ENCODE data around the gene EYA2. TPM values are rescaled to one million over a fixed set of nuclear protein-coding genes. Genes with fewer than 3 reads are reported as not detected.

Gene EYA2
- total RNA-seq, 2 experiments from 2014 or later: not detected

DNA sequence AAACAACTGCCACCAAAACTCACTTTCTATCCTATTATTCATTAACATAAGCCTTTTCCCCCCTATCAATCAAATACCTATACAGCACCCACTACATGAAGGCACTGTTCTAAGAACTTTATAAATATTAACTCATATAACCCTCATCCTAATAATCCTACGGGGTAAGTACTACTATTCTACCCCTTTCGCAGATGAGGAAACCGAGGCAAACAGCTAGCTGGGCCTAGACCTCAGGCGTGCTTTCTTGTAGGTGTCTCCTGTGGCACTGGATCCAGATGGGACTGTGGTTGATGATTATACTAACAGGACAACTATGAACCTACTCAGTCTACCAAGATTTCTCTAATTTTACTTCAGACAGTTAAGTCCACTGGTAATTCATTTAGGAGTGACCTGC, 330.2 kb downstream of the EYA2 start:
- POLR2A ChIA-PET: no interaction called here
- no peak for DNase-seq
- intact Hi-C loops (cut with DNase I, micrococcal nuclease): no loop called here
- Mint-ChIP-seq H3K27ac (no peak overlapping the region), H3K4me3 (no peak overlapping the region), H3K27me3 (no peaks in the 10 kb centered on the region), H3K4me1 (no peaks in the 10 kb centered on the region), H3K36me3 (ENCODE audit: low read depth) (peaks cover 35% of the 10 kb centered on the region), H3K9me3 (ENCODE audit: low read depth) (no peaks in the 10 kb centered on the region)
- CTCF ChIA-PET: interaction anchor here (1.6 kb wide), 1 partner anchor 159 kb away, joined by 5 read pairs; no protein-coding TSS in a partner anchor
- no peak for ATAC-seq

- H3K36me3 Mint-ChIP-seq (ENCODE audit: low read depth): peaks cover 31% of the 10 kb centered on the region
- no peaks in the 10 kb centered on the region for H3K27me3 Mint-ChIP-seq
- H3K9me3 Mint-ChIP-seq (ENCODE audit: low read depth): no peaks in the 10 kb centered on the region
- H3K27ac Mint-ChIP-seq: no peak overlapping the region
- no peaks in the 10 kb centered on the region for H3K4me1 Mint-ChIP-seq
- CTCF ChIA-PET: interaction anchor here (1.6 kb wide), 1 partner anchor 159 kb away, joined by 5 read pairs; no protein-coding TSS in a partner anchor
- DNase-seq (no peak), ATAC-seq (no peak)
- POLR2A ChIA-PET: no interaction called here
- intact Hi-C loops (cut with DNase I, micrococcal nuclease): no loop called here
- no peak overlapping the region for H3K4me3 Mint-ChIP-seq
Measured at GRCh38 chr20:47225458-47225857, 330.8 kb downstream of the EYA2 start.

DNA sequence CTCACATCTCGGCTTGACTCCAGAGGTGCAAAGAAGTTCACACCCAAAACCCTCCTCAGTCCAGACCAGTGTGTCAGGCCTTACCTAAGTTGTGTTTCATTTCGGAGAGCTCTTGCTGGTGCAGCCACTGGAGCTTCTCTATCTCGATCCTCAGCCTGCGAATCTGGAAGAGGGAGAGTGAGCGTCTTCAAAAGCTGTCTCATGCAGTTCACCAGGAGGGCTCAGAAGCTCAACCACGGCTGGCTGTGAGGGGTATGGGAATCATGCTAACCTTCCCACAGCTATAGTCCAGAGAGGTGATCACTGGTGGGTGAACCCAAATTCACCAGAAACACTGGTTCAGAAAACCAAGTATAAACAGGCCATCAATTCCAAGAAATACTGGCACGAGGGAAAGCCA, 332.5 kb downstream of the EYA2 start:
- H3K27ac Mint-ChIP-seq: no peak overlapping the region
- H3K27me3 Mint-ChIP-seq: no peaks in the 10 kb centered on the region
- H3K9me3 Mint-ChIP-seq (ENCODE audit: low read depth): no peaks in the 10 kb centered on the region

GRCh38 chr20:47227576-47227975, 332.9 kb downstream of the EYA2 start:
- intact Hi-C loops (cut with DNase I, micrococcal nuclease): no loop called here
- POLR2A ChIA-PET: no interaction called here

More for the DNA sequence above, 332.5 kb downstream of the EYA2 start:
- Mint-ChIP-seq H3K4me3 (no peak overlapping the region), H3K4me1 (no peaks in the 10 kb centered on the region), H3K36me3 (ENCODE audit: low read depth) (peaks cover 33% of the 10 kb centered on the region)
- DNase-seq (no peak), ATAC-seq (no peak)
- intact Hi-C loops (cut with DNase I, micrococcal nuclease): no loop called here
- POLR2A ChIA-PET: no interaction called here
- CTCF ChIA-PET: interaction anchor here (1.8 kb wide), 1 partner anchor 31 kb away, joined by 6 read pairs; no protein-coding TSS in a partner anchor

DNA sequence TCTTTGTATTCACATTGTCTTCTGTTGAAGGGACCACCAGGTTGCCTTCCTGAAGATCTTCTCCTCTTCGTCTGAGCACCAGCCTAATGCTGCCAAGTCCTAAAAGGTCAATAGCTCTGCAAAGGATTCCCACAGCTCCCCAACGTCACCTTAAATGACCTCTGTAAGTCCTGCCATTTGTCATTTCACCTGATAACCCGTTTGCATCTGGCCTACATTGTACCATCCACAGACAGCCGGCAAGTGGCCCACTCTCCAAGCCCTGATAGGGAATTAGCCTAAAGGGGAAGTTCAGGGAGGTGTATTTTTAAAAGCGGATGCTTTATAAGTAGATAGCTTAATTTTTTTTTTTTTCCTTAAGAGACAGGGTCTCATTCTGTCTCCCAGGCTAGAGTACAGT, 334.0 kb downstream of the EYA2 start:
- H3K36me3 Mint-ChIP-seq (ENCODE audit: low read depth): peaks cover 28% of the 10 kb centered on the region
- POLR2A ChIA-PET: no interaction called here
- no peak for DNase-seq
- H3K4me1 Mint-ChIP-seq: no peaks in the 10 kb centered on the region
- ATAC-seq: no peak
- no peak overlapping the region for H3K4me3 Mint-ChIP-seq
- H3K27ac Mint-ChIP-seq: no peak overlapping the region
- H3K27me3 Mint-ChIP-seq: no peaks in the 10 kb centered on the region
- intact Hi-C loops (cut with DNase I, micrococcal nuclease): no loop called here
- CTCF ChIA-PET: interaction anchor here (0.6 to 1.4 kb wide), 2 partner anchors 16 to 309 kb away, joined by 3 read pairs; no protein-coding TSS in a partner anchor
- H3K9me3 Mint-ChIP-seq (ENCODE audit: low read depth): no peaks in the 10 kb centered on the region

More at GRCh38 chr20:47227576-47227975, 332.9 kb downstream of the EYA2 start:
- Mint-ChIP-seq H3K9me3 (ENCODE audit: low read depth) (no peaks in the 10 kb centered on the region), H3K36me3 (ENCODE audit: low read depth) (peaks cover 30% of the 10 kb centered on the region), H3K4me1 (no peaks in the 10 kb centered on the region), H3K27ac (no peak overlapping the region), H3K27me3 (no peaks in the 10 kb centered on the region), H3K4me3 (no peak overlapping the region)
- ATAC-seq (no peak), DNase-seq (no peak)
- CTCF ChIA-PET: interaction anchor here (1.8 kb wide), 1 partner anchor 31 kb away, joined by 6 read pairs; no protein-coding TSS in a partner anchor

DNA sequence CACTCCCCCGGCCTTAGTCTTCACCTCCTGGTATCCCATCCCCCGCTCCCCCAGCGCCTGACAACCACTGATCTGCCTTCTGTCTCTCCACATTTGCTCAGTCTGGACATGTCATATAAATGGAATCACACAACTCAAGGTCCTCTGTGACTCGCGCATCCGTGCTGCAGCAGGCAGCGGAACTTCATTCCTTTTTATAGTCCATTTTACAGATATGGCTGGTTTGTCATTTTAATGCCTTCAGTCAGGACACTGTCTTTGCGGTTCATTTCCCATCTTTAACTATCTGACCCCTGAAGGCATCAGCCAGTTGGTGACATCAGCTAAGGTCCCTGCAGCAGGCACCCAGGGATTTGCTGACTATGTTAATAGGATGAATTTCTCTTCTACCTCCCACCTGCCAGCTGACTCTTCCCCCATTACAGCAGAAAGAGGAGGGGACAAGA, 336.2 kb downstream of the EYA2 start:
- ChIA-PET POLR2A (no interaction called here), CTCF (interaction anchor here (2.2 kb wide), 1 partner anchor 32 kb away, joined by 5 read pairs; no protein-coding TSS in a partner anchor)
- Mint-ChIP-seq H3K27me3 (no peaks in the 10 kb centered on the region), H3K4me3 (no peak overlapping the region), H3K9me3 (ENCODE audit: low read depth) (no peaks in the 10 kb centered on the region), H3K36me3 (ENCODE audit: low read depth) (peaks cover 24% of the 10 kb centered on the region), H3K4me1 (no peaks in the 10 kb centered on the region), H3K27ac (no peak overlapping the region)
- no peak for ATAC-seq
- intact Hi-C loops (cut with DNase I, micrococcal nuclease): no loop called here
- DNase-seq: no peak

GRCh38 chr20:47231382-47232039, 336.9 kb downstream of the EYA2 start:
- Mint-ChIP-seq H3K4me3 (no peak overlapping the region), H3K9me3 (ENCODE audit: low read depth) (no peaks in the 10 kb centered on the region), H3K36me3 (ENCODE audit: low read depth) (peaks cover 27% of the 10 kb centered on the region), H3K27ac (peak overlapping the region; percentile 1), H3K27me3 (no peaks in the 10 kb centered on the region), H3K4me1 (no peaks in the 10 kb centered on the region)
- ATAC-seq (no peak), DNase-seq (no peak)
- CTCF ChIA-PET: interaction anchor here (1.0 kb wide), 1 partner anchor 10 kb away, joined by 3 read pairs; no protein-coding TSS in a partner anchor
- intact Hi-C loops (cut with DNase I, micrococcal nuclease): no loop called here
- POLR2A ChIA-PET: no interaction called here

- H3K27ac Mint-ChIP-seq: no peak overlapping the region
- H3K9me3 Mint-ChIP-seq (ENCODE audit: low read depth): no peaks in the 10 kb centered on the region
- DNase-seq (no peak), ATAC-seq (no peak)
- peaks cover 26% of the 10 kb centered on the region for H3K36me3 Mint-ChIP-seq (ENCODE audit: low read depth)
- no peak overlapping the region for H3K4me3 Mint-ChIP-seq
- CTCF ChIA-PET: interaction anchor here (0.6 to 1.0 kb wide), 3 partner anchors 11 to 421 kb away, joined by 3 to 6 read pairs (median 3); no protein-coding TSS in a partner anchor
- H3K27me3 Mint-ChIP-seq: no peaks in the 10 kb centered on the region
- no peaks in the 10 kb centered on the region for H3K4me1 Mint-ChIP-seq
- POLR2A ChIA-PET: interaction anchor here (0.6 to 0.7 kb wide), 2 partner anchors 13 to 31 kb away, joined by 3 to 4 read pairs; no protein-coding TSS in a partner anchor
- intact Hi-C loops (cut with DNase I, micrococcal nuclease): no loop called here
Measured at GRCh38 chr20:47232518-47232917, 337.9 kb downstream of the EYA2 start.

GRCh38 chr20:47233333-47234188, 338.9 kb downstream of the EYA2 start:
- Mint-ChIP-seq H3K36me3 (ENCODE audit: low read depth) (peaks cover 36% of the 10 kb centered on the region), H3K27me3 (no peaks in the 10 kb centered on the region), H3K27ac (no peak overlapping the region), H3K4me1 (no peaks in the 10 kb centered on the region), H3K4me3 (no peak overlapping the region), H3K9me3 (ENCODE audit: low read depth) (no peaks in the 10 kb centered on the region)
- ChIA-PET POLR2A (interaction anchor here (0.9 kb wide), 1 partner anchor 41 kb away, joined by 3 read pairs; no protein-coding TSS in a partner anchor), CTCF (no interaction called here)
- intact Hi-C loops (cut with DNase I, micrococcal nuclease): no loop called here
- ATAC-seq (no peak), DNase-seq (no peak)

GRCh38 chr20:47235111-47235510, 340.5 kb downstream of the EYA2 start:
- Mint-ChIP-seq H3K27me3 (no peaks in the 10 kb centered on the region), H3K27ac (no peak overlapping the region), H3K9me3 (ENCODE audit: low read depth) (no peaks in the 10 kb centered on the region), H3K4me1 (no peaks in the 10 kb centered on the region), H3K36me3 (ENCODE audit: low read depth) (peaks cover 36% of the 10 kb centered on the region), H3K4me3 (no peak overlapping the region)
- no peak for DNase-seq
- ChIA-PET CTCF (interaction anchor here (0.7 to 1.6 kb wide), 3 partner anchors 21 to 388 kb away, joined by 3 read pairs; no protein-coding TSS in a partner anchor), POLR2A (no interaction called here)
- intact Hi-C loops (cut with DNase I, micrococcal nuclease): no loop called here
- no peak for ATAC-seq

DNA sequence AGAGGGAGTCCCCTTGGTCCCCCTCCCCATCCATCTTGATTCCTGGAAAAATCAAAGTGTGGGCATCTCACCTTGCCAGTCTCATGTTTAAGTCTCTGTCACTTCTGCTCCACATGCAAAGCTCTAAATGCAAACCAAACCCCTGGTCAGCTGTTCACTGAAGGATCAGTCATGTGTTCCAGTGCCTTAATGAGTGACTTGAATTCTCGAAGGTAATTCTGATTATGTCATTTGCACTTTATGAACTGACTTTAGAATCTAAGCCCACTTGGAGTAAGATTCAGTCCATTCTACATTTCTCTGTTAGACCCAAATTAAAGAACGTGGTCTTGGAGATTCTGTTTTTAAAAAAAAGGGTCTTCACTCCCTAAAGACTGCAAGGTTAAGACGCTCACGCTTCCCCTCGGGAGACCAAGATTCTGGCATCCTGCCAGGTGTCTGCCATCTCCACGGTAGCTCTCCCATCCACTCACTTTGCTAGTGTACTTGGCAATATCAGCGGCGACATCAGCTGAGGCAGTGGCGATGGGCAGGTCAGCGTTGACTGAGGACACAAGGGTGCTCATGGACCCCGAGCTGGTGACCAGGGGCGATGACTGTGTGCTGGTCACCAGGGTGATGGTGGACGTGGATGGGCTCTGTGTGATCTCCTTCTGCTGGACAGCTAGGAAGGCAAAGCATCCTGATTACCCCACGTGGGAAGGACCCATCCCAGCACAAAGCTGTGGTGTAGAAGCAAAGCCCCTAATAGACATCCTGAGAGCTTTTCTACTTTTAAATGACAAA, 341.4 kb downstream of the EYA2 start:
- Mint-ChIP-seq H3K27ac (no peak overlapping the region), H3K9me3 (ENCODE audit: low read depth) (no peaks in the 10 kb centered on the region), H3K36me3 (ENCODE audit: low read depth) (peaks cover 31% of the 10 kb centered on the region), H3K27me3 (no peaks in the 10 kb centered on the region), H3K4me1 (no peaks in the 10 kb centered on the region), H3K4me3 (no peak overlapping the region)
- DNase-seq: no peak
- no peak for ATAC-seq
- POLR2A ChIA-PET: no interaction called here
- intact Hi-C loops (cut with DNase I, micrococcal nuclease): no loop called here
- CTCF ChIA-PET: interaction anchor here (1.0 to 1.6 kb wide), 2 partner anchors 22 to 148 kb away, joined by 3 to 6 read pairs; no protein-coding TSS in a partner anchor

All from activated CD4-positive, alpha-beta T cell treated with anti-CD3 and anti-CD28 coated beads for 36 hours (primary cell).